Endothelial cell of umbilical vein (primary cell): ENCODE measurements around the gene STK10. TPM values are rescaled to one million over a fixed set of nuclear protein-coding genes. Genes with fewer than 3 reads are reported as not detected.

Experiments
- BruUV-seq: library from RNA; stranded (reverse); fragments of 400-500 nt; replicated peaks from 2 replicates; lab custom pipeline; 2021; lab: Mats Ljungman, UMichigan
- CTCF ChIA-PET: fragments of 300-600, 350-600 bp; sonication (Branson Sonifier 250); formaldehyde crosslinking; loops from one replicate; lab custom pipeline; 2021; ENCODE audit warnings: antibody characterized with exemption, inconsistent platforms; lab: Charles Lee
- POLR2A ChIA-PET: fragments of 300-600, 350-600 bp; sonication (Branson Sonifier 250); formaldehyde crosslinking; loops from one replicate; lab custom pipeline; 2021; ENCODE audit warnings: antibody characterized with exemption, inconsistent platforms; lab: Charles Lee
- DNase-seq: peaks from one replicate; pipeline ENCODE4 v3.0.0-alpha.2; 2011; ENCODE audit warnings: low read depth, low spot score
- FAIRE-seq: peaks from 2 replicates; lab custom pipeline; 2011; peaks lifted over from hg19 to GRCh38; lab: Jason Lieb, UNC
- H2AFZ ChIP-seq: 2 replicates; pipeline ENCODE4 v1.6.0; 2012; ENCODE audit warnings: low read depth, low read length, control low read depth, inconsistent platforms
- H3K27ac ChIP-seq: 2 replicates; pipeline ENCODE4 v1.5.1; 2011; ENCODE audit warnings: low read depth, mild to moderate bottlenecking, control low read depth, low read length, moderate library complexity; ENCODE audit not compliant: insufficient read depth
- H3K27me3 ChIP-seq, 2 experiments: 2 replicates each; pipeline versions ENCODE4 v1.6.0 to v1.6.1; 2011; ENCODE audit warnings: low read length in 2 of 2, mixed read lengths in 1 of 2; ENCODE audit not compliant: control insufficient read depth in 2 of 2, insufficient read depth in 2 of 2
- H3K36me3 ChIP-seq, 2 experiments: 2 replicates in 1 of 2; 3 replicates in 1 of 2; pipeline ENCODE4 v1.5.1; 2011; ENCODE audit warnings: low read length in 2 of 2, mild to moderate bottlenecking in 1 of 2, moderate library complexity in 1 of 2; ENCODE audit not compliant: control insufficient read depth in 2 of 2, insufficient read depth in 2 of 2; ENCODE audit errors: extremely low read depth in 1 of 2
- H3K4me1 ChIP-seq: 3 replicates; pipeline ENCODE4 v1.5.1; 2011; ENCODE audit warnings: mild to moderate bottlenecking, low read length; ENCODE audit not compliant: control insufficient read depth, insufficient read depth; ENCODE audit errors: extremely low read depth
- H3K4me2 ChIP-seq: 2 replicates; pipeline ENCODE4 v1.6.1; 2011; ENCODE audit warnings: low read length, control low read depth, mixed read lengths; ENCODE audit not compliant: insufficient read depth
- H3K4me3 ChIP-seq, 3 experiments: fragments of 200-600 bp in 1 of 3; sonication (generic), shearing (Covaris generic) in 1 of 3; replicated peaks in 1 of 3; 2 replicates each; pipeline ENCODE4 v1.5.1; 2011 to 2016; ENCODE audit warnings: control low read depth in 3 of 3, low read length in 3 of 3, mild to moderate bottlenecking in 2 of 3, inconsistent platforms in 1 of 3, low read depth in 1 of 3, moderate library complexity in 1 of 3; ENCODE audit not compliant: insufficient read depth in 1 of 3
- H3K79me2 ChIP-seq: 2 replicates; pipeline ENCODE4 v1.6.0; 2012; ENCODE audit warnings: low read length, inconsistent platforms; ENCODE audit not compliant: control insufficient read depth, insufficient read depth
- H3K9ac ChIP-seq: replicated peaks from 2 replicates; pipeline ENCODE3; 2011; ENCODE audit warnings: low read length, control low read depth; ENCODE audit not compliant: insufficient read depth; ENCODE audit errors: extremely low read depth
- H3K9me1 ChIP-seq: replicated peaks from 3 replicates; pipeline ENCODE4 v1.6.0; 2011; ENCODE audit warnings: mild to moderate bottlenecking, low read length; ENCODE audit not compliant: control insufficient read depth, insufficient read depth; ENCODE audit errors: extremely low read depth
- H3K9me3 ChIP-seq: replicated peaks from 2 replicates; pipeline ENCODE4 v1.5.1; 2012; ENCODE audit warnings: low read length, inconsistent platforms; ENCODE audit not compliant: control insufficient read depth, insufficient read depth
- H4K20me1 ChIP-seq: replicated peaks from 2 replicates; pipeline ENCODE3; 2011; ENCODE audit warnings: mild to moderate bottlenecking, low read length; ENCODE audit not compliant: control insufficient read depth, insufficient read depth; ENCODE audit errors: extremely low read depth
- EZH2 ChIP-seq: IDR thresholded peaks from 2 replicates; pipeline ENCODE4 v1.6.1; 2012; ENCODE audit warnings: borderline replicate concordance, low read depth, mild to moderate bottlenecking, moderate library complexity, low read length, inconsistent platforms; ENCODE audit not compliant: severe bottlenecking
- FOS ChIP-seq: IDR thresholded peaks from 2 replicates; pipeline ENCODE4 v1.6.1; 2011; ENCODE audit warnings: mild to moderate bottlenecking, low read length, moderate library complexity, borderline replicate concordance; ENCODE audit not compliant: insufficient read depth
- GATA2 ChIP-seq: IDR thresholded peaks from 2 replicates; pipeline ENCODE4 v1.7.0; 2011; ENCODE audit warnings: low read depth, mild to moderate bottlenecking, moderate library complexity, mixed read lengths, low read length; ENCODE audit not compliant: insufficient read length, insufficient read depth
- JUN ChIP-seq: IDR thresholded peaks from 2 replicates; pipeline ENCODE4 v1.6.1; 2011; ENCODE audit warnings: borderline replicate concordance, low read depth; ENCODE audit not compliant: insufficient read length, insufficient read depth
- MAX ChIP-seq: IDR thresholded peaks from 2 replicates; pipeline ENCODE4 v1.6.1; 2011; ENCODE audit not compliant: insufficient read depth, insufficient read length
- MYC ChIP-seq: IDR thresholded peaks from one replicate; pipeline ENCODE4 v1.6.1; 2011; ENCODE audit warnings: mild to moderate bottlenecking, low read depth, low read length
- POLR2AphosphoS5 ChIP-seq: IDR thresholded peaks from 2 replicates; pipeline ENCODE4 v1.6.1; 2012; ENCODE audit warnings: low read depth, mild to moderate bottlenecking, control low read depth, low read length, moderate library complexity; ENCODE audit not compliant: insufficient read depth
- dilution Hi-C: fragments of 300-500 bp; cut with MboI; formaldehyde crosslinking; loops from one replicate; pipeline ENCODE4 v1.15.0; 2019; ENCODE audit warnings: low sequenced_read_pairs; ENCODE audit not compliant: extremely low pct_ligation_motif_present
- intact Hi-C: fragments of 100-400 bp; cut with micrococcal nuclease; formaldehyde crosslinking; loops from one replicate; pipeline ENCODE4 v1.10.0; 2022
- polyA plus RNA-seq, 4 experiments: library from polyadenylated mRNA; depleted of rRNA in 3 of 4; stranded (reverse) in 3 of 4; unstranded in 1 of 4; fragments of >200 nt; gene quantifications; 2 replicates each; pipeline versions ENCODE4 v1.2.1 to v1.2.3, GENCODE V29; 2011 to 2012; ENCODE audit warnings: missing spikeins in 1 of 4
- total RNA-seq: library from RNA; stranded (reverse); gene quantifications from 2 replicates; pipeline ENCODE4 v1.2.3, GENCODE V29; 2021
- TF ChIP-seq, protein P1 (sequence below), 2 donors: IDR thresholded peaks; 1 replicate in 1 of 2; 2 replicates in 1 of 2; pipeline ENCODE4 v1.5.1; 2011; ENCODE audit warnings: low read length in 2 of 2, mild to moderate bottlenecking in 2 of 2, moderate library complexity in 2 of 2, control low read depth in 1 of 2, inconsistent platforms in 1 of 2, low read depth in 1 of 2; ENCODE audit not compliant: insufficient read depth in 1 of 2; ENCODE audit errors: extremely low read depth in 1 of 2

The STK10 gene
- total and polyA plus RNA-seq, 2 donors (not counting 3 experiments of a cell fraction or from before 2014, with no cell fraction given), result 16.9 to 47.2 TPM

- Histone ChIP-seq H3K4me1 (no peaks in the 10 kb centered on the region), H3K9me3 (no peaks in the 10 kb centered on the region), H3K4me3 (no peak overlapping the region), H3K9me1 (no peaks in the 10 kb centered on the region), H3K27ac (no peak overlapping the region), H2AFZ (no peak overlapping the region), H4K20me1 (peaks cover 4% of the 10 kb centered on the region), H3K27me3 (peaks cover 0 to 7% of the 10 kb centered on the region in 2 experiments), H3K4me2 (no peak overlapping the region), H3K9ac (no peak overlapping the region), H3K79me2 (no peaks in the 10 kb centered on the region), H3K36me3 (no peaks in the 10 kb centered on the region)
- TF ChIP-seq GATA2 (no peak), EZH2 (no peak), MAX (no peak), JUN (no peak), POLR2AphosphoS5 (no peak), FOS (no peak), MYC (no peak)
- TF ChIP-seq, protein P1, sequence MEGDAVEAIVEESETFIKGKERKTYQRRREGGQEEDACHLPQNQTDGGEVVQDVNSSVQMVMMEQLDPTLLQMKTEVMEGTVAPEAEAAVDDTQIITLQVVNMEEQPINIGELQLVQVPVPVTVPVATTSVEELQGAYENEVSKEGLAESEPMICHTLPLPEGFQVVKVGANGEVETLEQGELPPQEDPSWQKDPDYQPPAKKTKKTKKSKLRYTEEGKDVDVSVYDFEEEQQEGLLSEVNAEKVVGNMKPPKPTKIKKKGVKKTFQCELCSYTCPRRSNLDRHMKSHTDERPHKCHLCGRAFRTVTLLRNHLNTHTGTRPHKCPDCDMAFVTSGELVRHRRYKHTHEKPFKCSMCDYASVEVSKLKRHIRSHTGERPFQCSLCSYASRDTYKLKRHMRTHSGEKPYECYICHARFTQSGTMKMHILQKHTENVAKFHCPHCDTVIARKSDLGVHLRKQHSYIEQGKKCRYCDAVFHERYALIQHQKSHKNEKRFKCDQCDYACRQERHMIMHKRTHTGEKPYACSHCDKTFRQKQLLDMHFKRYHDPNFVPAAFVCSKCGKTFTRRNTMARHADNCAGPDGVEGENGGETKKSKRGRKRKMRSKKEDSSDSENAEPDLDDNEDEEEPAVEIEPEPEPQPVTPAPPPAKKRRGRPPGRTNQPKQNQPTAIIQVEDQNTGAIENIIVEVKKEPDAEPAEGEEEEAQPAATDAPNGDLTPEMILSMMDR (IDR thresholded peaks at IDR 0.05; ENCODE audit: extremely low read depth in 1 of 2, insufficient read depth in 1 of 2, low read depth in 1 of 2, low read length in 2 of 2), result no peak
- FAIRE-seq (no peak), DNase-seq (no peak)
- dilution Hi-C loops (no loop called here), intact Hi-C loops (no loop called here)
- ChIA-PET CTCF (interaction anchor here (0.7 to 4.9 kb wide), 3 partner anchors 21 to 126 kb away, joined by 3 to 51 read pairs (median 4); no protein-coding TSS in a partner anchor), POLR2A (no interaction called here)
- BruUV-seq, result no TSS peak
These were observed 149.9 kb downstream of the STK10 start for GRCh38 chr5:172038167-172038566.
